ENCODE results near the gene ZMAT3. TPM values are rescaled to one million over a fixed set of nuclear protein-coding genes. Genes with fewer than 3 reads are reported as not detected.

ZMAT3 gene
- total and polyA plus RNA-seq, 8 donors, result 4.6 to 42.0 (median 5.3) TPM

DNA sequence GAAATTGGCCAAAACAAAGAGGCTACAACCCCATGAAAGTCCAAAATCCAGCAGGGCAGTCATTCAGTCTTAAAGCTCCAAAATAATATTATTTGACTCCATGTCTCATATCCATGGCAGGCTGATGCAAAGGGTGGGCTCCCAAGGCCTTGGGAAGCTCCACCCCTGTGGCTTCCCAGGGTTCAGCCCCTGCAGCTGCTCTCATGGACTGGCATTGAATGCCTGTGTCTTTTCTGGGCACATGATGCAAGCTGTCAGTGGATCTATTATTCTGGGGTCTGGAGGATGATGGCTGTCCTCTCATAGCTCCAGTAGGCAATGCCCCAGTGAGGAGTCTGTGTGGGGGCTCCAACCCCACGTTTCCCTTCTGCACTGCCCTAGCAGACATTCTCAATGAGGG is 81.8 kb downstream of the ZMAT3 start:
- no peak overlapping the region for H3K4me3 ChIP-seq

DNA sequence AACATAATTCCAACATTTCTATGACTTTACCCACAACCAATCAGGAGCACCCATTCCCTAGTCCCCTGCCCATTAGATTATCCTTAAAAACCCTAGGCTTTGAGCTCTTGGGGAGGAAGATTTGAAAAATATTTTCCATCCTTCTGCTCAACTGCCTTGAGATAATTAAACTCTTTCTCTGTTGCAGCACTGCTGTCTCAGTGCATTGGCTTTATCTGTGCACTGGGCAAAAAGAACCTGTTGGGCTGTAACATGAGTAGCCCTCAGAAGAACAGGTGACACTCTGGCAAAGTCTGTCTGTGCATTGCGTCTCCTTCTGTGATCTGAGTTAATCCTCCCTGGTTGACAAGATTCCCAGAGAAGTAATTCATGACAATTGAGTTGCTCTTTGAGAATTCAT is 83.9 kb downstream of the ZMAT3 start:
- H3K9me3 ChIP-seq, result peaks cover 0 to 66% of the 10 kb centered on the region in 2 donors
- H3K27ac ChIP-seq, result no peak overlapping the region
- ATAC-seq (no peak), DNase-seq (no peak)
- no peaks in the 10 kb centered on the region for H3K27me3 ChIP-seq
- no peak overlapping the region for H3K4me3 ChIP-seq
- H3K36me3 ChIP-seq, result no peaks in the 10 kb centered on the region
- TF ChIP-seq, protein P1, sequence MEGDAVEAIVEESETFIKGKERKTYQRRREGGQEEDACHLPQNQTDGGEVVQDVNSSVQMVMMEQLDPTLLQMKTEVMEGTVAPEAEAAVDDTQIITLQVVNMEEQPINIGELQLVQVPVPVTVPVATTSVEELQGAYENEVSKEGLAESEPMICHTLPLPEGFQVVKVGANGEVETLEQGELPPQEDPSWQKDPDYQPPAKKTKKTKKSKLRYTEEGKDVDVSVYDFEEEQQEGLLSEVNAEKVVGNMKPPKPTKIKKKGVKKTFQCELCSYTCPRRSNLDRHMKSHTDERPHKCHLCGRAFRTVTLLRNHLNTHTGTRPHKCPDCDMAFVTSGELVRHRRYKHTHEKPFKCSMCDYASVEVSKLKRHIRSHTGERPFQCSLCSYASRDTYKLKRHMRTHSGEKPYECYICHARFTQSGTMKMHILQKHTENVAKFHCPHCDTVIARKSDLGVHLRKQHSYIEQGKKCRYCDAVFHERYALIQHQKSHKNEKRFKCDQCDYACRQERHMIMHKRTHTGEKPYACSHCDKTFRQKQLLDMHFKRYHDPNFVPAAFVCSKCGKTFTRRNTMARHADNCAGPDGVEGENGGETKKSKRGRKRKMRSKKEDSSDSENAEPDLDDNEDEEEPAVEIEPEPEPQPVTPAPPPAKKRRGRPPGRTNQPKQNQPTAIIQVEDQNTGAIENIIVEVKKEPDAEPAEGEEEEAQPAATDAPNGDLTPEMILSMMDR (IDR thresholded peaks at IDR 0.05), result no peak
- H3K4me1 ChIP-seq, result no peaks in the 10 kb centered on the region
- intact Hi-C loops (cut with DNase I), result no loop called here

More for the DNA sequence above, 81.8 kb downstream of the ZMAT3 start:
- no peaks in the 10 kb centered on the region for H3K27me3 ChIP-seq
- no peak for DNase-seq
- intact Hi-C loops (cut with DNase I), result no loop called here
- no peak for ATAC-seq
- TF ChIP-seq, protein P1 (IDR thresholded peaks at IDR 0.05), result no peak
- no peaks in the 10 kb centered on the region for H3K4me1 ChIP-seq
- H3K9me3 ChIP-seq, result peaks cover 0 to 64% of the 10 kb centered on the region in 2 donors
- no peaks in the 10 kb centered on the region for H3K36me3 ChIP-seq
- H3K27ac ChIP-seq, result no peak overlapping the region

DNA sequence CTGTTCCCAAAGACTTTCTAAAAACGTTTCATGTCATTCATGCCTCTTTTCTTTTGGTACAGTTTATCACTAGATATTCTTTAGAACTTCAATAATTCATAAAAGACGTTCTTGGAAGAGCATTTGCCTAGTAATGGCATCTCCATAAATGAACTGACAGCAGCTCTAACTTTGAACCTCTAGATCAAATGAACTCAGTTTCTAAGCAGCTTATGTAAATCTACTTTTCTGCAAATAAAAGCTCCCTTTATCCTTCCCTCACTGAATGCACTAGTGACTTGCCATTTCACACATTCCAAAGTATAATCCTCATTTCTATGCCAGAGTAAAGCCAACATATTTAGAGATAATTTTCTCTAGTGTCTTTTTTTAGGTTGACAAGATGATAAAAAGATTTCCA is 85.2 kb downstream of the ZMAT3 start:
- H3K4me3 ChIP-seq, result no peak overlapping the region
- H3K27me3 ChIP-seq, result no peaks in the 10 kb centered on the region
- no peaks in the 10 kb centered on the region for H3K36me3 ChIP-seq
- DNase-seq, result no peak
- H3K4me1 ChIP-seq, result no peaks in the 10 kb centered on the region
- H3K9me3 ChIP-seq, result peaks cover 0 to 66% of the 10 kb centered on the region in 2 donors
- intact Hi-C loops (cut with DNase I), result no loop called here
- no peak for ATAC-seq
- H3K27ac ChIP-seq, result no peak overlapping the region
- TF ChIP-seq, protein P1 (IDR thresholded peaks at IDR 0.05), result no peak

- Histone ChIP-seq H3K4me3 (no peak overlapping the region), H3K27me3 (no peaks in the 10 kb centered on the region), H3K36me3 (no peaks in the 10 kb centered on the region), H3K4me1 (no peaks in the 10 kb centered on the region), H3K9me3 (peaks cover 0 to 24% of the 10 kb centered on the region in 2 donors), H3K27ac (peak overlapping the region in 1 of 2 donors; percentile 61)
- no peak for ATAC-seq
- no peak for DNase-seq
- TF ChIP-seq, protein P1 (IDR thresholded peaks at IDR 0.05), result no peak
- intact Hi-C loops (cut with DNase I), result no loop called here
Observed at GRCh38 chr3:178982137-178982536, 89.5 kb downstream of the ZMAT3 start.

DNA sequence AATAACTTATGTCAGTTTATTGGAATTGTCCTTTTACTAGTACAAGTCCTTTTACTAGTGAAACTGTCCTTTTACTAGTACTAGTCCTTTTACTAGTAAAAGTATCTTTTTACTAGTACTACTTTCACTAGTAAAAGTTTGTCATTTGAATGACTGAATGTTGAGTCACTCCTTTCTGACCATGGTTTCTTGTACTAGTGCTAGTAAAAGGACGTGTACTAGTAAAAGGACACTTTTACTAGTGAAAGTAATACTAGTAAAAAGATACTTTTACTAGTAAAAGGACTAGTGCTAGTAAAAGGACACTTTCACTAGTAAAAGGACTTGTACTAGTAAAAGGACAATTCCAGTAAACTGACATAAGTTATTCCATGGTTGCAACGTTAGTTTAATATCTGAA is 96.3 kb downstream of the ZMAT3 start:
- Histone ChIP-seq H3K27ac (no peak overlapping the region), H3K36me3 (no peaks in the 10 kb centered on the region), H3K4me3 (no peak overlapping the region), H3K4me1 (no peaks in the 10 kb centered on the region), H3K9me3 (peaks cover 0 to 3% of the 10 kb centered on the region in 2 donors), H3K27me3 (no peaks in the 10 kb centered on the region)
- TF ChIP-seq, protein P1 (IDR thresholded peaks at IDR 0.05), result no peak
- DNase-seq (no peak), ATAC-seq (no peak)
- intact Hi-C loops (cut with DNase I), result no loop called here

Data from left lung (tissue), 10 donors.